Hypothalamus (tissue), 51 donors: Measurements from ENCODE around the gene COX6A2.

Experiments used
- DNase-seq, 51 donors: peaks; one replicate each; lab custom pipeline; 2025; lab: John Stamatoyannopoulos, UW

The COX6A2 gene

DNA sequence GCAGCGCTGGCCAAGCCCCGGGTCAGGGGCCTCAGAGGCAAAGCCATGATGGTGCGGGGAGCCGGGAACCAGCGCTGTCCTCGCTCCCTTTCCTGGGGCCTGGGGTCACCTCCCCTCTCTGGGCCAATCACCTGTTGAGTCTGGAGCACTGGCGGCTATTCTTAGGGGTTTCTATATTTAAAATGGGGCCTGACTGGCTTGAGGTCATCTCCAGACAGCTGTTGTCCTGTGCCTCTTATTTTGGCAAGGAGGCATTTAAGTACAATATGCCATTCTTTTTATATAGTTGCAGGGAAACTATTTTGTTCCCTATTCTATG is at the start of gene COX6A2:
TSS of gene COX6A2 (minus strand) at position 82 of the 319 bp plus-strand sequence. CDS start at position 47, 35 bp downstream.
- DNase-seq, result no peak

DNA sequence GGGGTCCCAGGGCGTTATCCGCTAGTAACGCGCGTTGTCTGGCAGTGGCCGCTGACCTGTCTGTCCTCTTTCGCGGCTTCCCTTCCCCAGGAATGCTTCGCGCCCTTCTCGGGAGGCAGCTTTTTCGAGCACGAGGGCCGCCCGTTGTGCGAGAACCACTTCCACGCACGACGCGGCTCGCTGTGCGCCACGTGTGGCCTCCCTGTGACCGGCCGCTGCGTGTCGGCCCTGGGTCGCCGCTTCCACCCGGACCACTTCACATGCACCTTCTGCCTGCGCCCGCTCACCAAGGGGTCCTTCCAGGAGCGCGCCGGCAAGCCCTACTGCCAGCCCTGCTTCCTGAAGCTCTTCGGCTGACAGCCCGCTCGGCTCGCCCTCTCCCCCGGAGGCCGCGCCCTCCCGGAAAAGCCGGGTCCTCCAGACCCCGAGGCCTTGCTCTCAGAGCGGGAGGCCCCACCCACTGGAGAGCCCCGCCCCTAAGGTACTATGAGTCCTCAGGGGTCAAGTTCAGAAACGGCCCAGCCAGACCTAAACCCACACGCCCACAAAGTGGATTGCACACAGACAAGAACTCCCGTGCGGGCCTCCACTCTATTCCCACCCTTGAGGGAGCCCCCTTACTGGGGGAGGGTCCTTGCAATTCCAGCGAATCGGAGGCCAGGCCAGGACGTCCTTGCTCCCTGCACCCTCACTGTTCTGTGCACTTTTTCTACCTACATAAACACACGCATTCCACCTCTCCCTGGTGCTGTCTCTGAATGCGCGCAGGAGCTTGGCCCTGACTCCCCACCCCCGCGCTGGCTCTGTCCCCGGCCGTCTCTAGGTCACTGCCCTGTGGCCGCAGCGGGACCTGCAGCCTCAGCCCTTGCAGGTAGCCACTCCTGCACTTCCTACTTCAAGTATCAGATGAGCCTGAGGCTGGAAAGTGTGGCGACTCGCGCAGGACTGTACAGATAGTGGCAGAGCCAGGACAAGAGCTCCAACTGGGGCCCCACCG is 49.4 kb upstream of the COX6A2 start:
- peak in 2 of 51 donors; percentile 10 to 11 for DNase-seq

DNA sequence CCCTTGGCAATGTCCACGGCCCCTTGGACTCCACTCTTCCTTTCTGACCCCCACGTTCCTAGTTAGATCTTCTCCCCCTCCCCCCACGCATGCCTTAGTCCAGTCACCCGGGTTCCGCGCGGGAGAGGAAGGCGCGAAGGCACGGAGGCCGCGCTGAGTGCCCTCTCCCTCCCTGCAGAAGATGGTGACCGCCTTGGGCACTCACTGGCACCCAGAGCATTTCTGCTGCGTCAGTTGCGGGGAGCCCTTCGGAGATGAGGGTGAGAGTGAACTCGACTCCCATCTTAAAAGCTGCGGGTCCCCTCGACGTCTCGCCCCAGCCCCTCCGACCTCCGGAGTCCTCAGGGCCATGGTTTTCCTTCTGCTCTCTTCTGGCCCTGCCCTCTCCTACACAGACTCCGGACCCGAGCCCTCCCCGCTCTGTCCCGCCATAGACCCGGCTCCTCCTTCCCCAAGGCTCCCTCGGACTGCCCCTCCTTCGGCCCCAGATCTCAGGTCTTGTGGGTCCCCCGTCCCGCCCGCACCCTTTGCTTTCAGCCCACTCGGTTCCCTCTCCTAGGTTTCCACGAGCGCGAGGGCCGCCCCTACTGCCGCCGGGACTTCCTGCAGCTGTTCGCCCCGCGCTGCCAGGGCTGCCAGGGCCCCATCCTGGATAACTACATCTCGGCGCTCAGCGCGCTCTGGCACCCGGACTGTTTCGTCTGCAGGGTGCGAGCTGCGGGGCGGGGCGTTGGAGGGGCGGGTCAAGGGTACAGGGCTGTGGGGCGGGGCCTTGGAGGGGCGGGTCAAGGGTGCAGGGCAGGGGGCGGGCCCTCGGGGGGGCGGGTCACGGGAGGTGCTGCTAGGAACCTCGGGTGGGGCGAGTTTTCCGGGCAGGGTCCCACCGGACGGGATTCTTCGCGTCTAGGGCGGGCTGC is 48.4 kb upstream of the COX6A2 start:
- peak in 25 of 51 donors; percentile 6 to 65 (median 39) for DNase-seq

GRCh38 chr16:31475946-31476302 is 47.8 kb upstream of the COX6A2 start:
- no peak for DNase-seq

- no peak for DNase-seq
Observed at GRCh38 chr16:31474773-31475738, 46.9 kb upstream of the COX6A2 start.

DNA sequence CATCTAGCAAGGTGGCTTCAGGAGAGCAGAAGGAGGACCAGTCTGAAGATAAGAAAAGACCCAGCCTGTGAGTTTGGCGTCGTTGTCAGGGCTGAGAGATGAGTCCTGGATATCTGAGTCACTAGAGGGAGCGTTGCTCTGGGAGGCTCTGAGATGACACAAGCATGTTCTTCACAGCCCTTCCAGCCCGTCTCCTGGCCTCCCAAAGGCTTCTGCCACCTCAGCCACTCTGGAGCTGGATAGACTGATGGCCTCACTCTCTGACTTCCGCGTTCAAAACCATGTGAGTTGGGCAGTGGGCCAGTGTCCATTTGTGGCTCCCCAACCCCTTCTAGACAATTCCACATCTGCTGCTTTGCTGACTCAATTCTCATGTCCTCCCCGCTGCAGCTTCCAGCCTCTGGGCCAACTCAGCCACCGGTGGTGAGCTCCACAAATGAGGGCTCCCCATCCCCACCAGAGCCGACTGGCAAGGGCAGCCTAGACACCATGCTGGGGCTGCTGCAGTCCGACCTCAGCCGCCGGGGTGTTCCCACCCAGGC is 46.1 kb upstream of the COX6A2 start:
- peak in 2 of 51 donors; percentile 6 to 9 for DNase-seq

GRCh38 chr16:31473264-31473984 is 45.3 kb upstream of the COX6A2 start:
- DNase-seq, result no peak

DNA sequence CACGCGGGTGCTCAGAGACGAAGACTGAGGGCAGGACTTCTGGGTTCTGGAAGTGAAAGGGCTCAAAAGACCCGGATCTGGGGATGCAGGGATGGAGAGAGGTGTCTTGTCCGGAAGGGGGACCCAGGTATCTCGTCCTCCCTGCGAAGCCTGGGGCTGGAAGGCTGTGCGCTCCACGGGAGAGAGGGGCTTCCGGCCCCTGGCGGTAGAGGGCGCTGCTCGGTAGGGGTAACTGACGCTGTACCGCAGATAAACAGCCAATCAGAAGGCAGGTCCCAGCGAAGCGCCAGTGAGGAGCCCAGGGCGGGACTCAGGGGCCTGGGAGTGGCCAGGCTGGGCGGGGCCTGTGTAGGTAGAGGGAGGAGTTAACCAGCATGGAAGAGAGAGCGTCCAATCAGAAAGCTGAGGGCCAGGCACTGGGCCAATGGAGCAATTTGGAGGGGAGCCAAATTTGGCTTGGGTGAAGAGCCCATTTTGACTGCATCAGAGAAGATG is 44.6 kb upstream of the COX6A2 start:
- DNase-seq, result peak in 3 of 51 donors; percentile 7 to 42 (median 26)

DNA sequence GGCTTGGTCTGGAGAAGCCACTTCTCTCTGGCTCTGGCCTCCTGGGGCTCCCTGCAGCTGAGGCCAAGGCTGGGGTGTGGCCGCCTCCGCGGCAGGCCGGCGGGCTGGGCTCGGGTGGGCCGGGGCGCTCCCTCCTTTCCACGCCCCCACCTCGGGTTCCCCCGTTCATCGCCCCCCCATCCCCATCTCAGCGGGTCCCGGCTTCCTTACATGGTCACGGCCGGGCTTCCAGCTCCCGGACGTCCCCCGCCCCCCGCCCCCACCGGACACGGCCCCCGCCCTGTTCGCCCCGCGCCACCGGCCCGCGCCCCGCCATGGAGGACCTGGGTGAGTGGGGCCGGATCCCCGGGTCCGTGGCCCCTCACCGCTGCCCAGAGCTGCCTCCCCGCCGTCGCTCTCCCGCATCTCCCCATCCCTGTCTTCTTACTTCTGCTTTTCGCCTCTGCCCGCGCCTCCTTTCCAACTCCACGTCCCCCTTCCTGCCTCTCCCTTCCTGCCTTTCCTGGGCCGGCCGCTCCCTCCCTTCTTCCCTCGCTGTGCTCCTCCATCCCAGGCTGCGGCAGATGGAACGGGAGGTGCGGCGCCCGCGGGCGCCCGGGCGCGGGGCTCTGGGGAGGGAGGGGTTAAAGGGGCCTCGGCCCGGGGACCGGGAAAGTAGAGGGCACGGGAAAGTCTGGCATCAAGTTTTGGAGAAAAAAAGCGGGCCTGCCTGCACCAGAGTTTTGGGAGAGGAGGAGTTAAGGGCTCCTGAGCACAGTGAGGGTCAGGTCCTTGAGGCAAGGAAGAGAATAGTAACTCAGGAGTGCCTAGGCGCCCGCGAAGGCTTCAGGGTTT is 43.9 kb upstream of the COX6A2 start, which contains the start of gene TGFB1I1:
TSS of gene TGFB1I1 (plus strand) at position 278 of the 834 bp plus-strand sequence. CDS start at position 315, 37 bp downstream.
- DNase-seq, result no peak

GRCh38 chr16:31471241-31471874 is 43.2 kb upstream of the COX6A2 start:
- DNase-seq, result no peak

DNA sequence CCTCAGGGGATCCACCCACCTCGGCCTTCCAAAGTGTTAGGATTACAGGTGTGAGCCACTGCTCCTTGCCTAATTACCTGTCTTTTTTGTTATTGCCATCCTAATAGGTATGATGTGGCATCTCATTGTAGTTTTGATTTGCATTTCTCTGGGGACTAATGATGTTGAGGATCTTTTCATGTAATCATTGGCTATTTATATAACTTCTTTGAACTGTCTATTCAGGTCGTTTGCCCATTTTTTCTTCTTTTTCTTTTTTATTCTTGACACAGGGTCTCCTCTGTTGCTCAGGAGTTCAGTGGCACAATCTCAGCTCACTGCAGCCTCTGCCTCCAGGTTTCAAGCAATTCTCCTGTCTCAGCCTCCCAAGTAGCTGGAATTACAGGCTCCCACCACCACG is 42.5 kb upstream of the COX6A2 start:
- no peak for DNase-seq

DNA sequence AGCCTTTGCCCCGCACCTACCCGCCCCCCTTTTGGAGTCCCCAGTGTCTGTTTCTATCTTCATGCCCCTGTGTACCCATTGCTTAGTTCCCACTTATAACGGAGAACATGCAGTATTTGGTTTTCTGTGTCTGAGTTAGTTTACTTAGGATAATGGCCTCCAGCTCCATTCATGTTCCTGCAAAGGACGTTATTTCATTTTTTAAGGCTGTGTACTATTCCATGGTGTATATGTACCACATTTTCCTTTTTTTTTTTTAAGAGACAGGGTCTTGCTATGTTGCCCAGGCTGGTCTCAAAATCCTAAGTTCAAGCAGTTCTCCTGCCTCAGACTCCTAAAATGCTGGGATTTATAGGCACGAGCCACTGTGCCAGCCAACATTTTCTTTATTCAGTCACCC is 39.7 kb upstream of the COX6A2 start:
- DNase-seq, result no peak

DNA sequence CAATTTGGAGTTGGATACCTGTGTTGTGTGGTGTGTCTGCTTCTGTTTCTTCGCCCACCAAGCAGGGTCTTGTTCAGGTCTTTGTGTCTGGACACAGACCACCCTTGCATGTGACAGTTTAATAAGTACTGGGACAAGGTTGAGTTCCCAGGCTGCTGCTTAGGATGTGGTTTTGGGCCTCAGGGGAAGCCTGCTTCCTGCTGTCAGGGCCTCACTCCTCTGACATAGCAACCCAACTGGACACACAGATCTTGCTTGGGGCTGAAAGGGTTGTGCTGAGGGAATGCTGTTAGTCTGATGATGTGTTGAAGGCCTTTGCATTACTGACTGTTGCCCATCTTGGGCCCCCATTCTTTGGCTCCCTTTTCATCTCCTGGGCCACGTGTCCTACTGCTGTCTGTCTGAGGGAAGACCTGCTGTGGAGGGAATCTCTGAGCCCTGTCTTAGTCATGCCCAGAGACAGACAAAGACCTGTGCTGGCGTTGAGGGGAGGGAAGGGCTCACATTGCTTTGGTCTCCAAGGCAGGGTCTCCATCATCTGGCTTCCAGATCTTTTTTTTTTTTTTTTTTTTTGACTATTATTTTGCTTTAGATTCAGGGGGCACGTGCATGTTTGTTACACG is 39.1 kb upstream of the COX6A2 start:
- DNase-seq, result no peak

GRCh38 chr16:31466381-31466841 is 38.3 kb upstream of the COX6A2 start:
- no peak for DNase-seq

DNA sequence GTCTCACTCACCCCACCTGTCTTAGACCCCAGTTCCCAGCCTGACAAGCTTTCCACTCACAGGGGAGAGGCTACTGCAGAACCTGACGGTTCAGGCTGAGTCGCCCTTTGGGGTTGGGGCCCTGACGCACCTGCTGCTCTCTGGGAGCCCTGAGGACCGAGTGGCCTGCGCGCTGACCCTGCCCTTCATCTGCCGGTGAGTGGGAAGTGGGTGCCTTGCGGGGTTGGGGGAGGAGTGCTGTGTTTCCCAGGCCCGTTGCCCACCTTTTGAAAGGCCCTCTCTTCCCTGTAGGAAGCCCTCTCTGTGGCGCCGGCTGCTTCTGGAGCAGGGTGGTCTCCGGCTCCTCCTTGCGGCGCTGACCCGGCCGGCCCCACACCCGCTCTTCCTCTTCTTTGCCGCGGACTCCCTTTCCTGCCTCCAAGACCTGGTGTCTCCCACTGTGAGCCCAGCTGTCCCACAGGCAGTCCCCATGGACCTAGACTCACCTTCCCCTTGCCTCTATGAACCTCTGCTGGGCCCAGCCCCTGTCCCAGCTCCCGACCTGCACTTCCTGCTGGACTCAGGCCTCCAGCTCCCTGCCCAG is 37.7 kb upstream of the COX6A2 start:
- DNase-seq, result no peak

- DNase-seq, result no peak
Observed at GRCh38 chr16:31464781-31465260, 36.7 kb upstream of the COX6A2 start.
